CD4-positive, alpha-beta T cell treated with Interleukin-15 for 1 hour (primary cell): ENCODE data around the gene MGST3.
"Not testable (repeated sequence)": the region's sequence is repeated elsewhere in the genome, so short reads cannot be mapped to it uniquely, and the experiment has no call there.

Source experiments
- DNase-seq: peaks from one replicate; pipeline ENCODE4 v3.0.0-alpha.2; 2020

The MGST3 gene

GRCh38 chr1:165659581-165659895 lies 28.5 kb downstream of the MGST3 start:
- DNase-seq = no peak

- DNase-seq = no peak
Measured at GRCh38 chr1:165661703-165662102, 30.7 kb downstream of the MGST3 start.

DNA sequence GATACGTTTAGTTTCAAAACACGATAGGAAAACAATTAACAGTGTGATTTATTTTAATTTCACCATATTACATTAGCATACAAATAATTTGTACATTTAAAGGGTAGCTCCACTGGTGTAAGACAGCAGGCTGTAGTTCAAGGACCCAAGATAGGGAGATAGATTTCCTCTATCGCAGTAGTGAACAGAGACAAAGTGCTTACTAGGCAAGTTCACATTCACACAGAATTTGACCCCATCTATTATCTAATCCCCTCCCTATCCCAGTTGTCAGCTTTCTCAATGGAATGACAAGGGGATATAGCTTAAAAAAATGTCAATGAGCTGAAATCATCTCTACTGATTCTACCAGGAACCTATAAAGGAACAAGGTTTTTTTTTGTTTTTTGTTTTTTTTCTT lies 31.2 kb downstream of the MGST3 start:
- DNase-seq = no peak

DNA sequence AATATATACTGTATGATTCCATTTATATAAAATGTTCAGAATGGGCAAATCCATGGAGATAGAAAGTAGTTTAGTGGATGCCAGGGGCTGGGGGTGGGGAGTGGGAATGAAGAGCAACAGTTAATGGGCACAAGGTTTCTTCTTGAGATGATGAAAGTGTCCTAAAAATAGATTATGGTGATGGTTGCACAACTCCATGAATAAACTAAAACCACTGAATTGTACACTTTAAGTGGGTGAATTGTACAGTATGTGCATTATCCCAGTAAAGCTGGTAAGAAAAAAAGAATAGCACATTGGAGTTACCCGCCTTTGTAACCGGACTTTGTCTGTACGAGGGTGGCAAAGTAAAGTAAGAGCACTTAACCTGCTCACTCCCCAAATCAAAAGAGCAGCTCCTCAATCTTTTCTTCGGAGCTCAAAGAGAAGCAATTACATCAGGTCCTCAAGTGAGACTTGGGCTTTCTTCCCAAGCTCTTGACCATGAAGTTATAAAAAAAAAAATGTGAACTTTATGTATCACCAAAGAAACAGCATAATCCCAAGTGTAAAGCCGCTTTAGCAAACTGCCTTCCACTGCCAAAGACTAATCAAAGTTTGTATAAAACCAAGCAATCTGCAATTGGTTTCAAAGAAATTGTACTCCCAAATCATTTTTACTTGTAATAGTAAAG lies 35.3 kb downstream of the MGST3 start:
- DNase-seq = no peak

DNA sequence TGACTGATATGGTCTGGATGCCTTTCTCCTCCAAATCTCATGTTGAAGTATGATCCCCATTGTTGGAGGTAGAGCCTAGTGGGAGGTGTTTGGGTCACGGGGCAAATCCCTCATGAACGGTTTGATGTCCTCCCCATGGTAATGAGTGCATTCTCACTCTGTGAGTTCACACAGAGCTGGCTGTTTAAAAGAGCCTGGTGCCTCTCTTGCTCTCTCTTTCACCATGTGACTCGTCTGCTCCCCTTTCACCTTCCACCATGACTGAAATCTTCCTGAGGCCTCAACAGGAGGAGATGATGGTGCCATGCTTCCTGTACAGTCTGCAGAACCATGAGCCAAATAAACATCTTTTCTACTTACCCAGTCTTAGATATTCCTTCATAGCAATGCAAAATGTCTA lies 37.1 kb downstream of the MGST3 start:
- DNase-seq = no peak

GRCh38 chr1:165671526-165671925 lies 40.5 kb downstream of the MGST3 start:
- DNase-seq = no peak

DNA sequence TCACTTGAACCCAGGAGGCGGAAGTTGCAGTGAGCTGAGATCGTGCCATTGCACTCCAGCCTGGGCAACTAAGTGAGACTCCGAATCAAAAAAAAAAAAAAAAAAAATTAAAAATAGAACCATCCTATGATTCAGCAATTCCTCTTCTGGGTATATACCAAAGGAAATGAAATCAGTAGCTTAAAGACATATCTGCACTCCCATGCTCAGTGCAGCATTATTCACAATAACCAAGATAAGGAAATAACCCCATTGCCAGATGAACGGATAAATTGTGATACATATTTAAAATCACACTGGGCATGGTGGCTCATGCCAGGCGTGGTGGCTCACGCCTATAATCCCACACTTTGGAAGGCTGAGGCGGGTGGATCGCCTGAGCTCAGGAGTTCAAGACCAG lies 43.6 kb downstream of the MGST3 start:
- DNase-seq = no peak

- DNase-seq = no peak
Measured at GRCh38 chr1:165675794-165676193, 44.8 kb downstream of the MGST3 start.

DNA sequence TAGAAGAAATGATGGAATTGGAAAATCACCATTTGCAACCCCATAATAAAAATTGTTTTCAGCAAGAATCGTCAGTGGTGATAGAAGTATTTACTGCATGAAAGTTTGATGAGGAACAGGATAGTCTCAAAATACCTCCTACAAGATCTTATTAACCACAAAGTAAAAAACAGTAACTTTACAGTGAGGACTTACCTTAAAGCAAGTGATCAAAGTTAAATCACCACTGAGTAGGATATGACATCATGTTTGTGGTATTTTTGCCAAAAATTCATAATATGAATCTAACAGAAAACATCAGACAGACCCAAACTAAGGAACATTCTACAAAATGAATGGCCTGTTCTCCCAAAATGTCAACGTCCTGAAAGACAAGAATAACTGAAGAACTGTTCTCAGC lies 47.5 kb downstream of the MGST3 start:
- DNase-seq = no peak

- no peak for DNase-seq
Measured at GRCh38 chr1:165679282-165680036, 48.4 kb downstream of the MGST3 start.

DNA sequence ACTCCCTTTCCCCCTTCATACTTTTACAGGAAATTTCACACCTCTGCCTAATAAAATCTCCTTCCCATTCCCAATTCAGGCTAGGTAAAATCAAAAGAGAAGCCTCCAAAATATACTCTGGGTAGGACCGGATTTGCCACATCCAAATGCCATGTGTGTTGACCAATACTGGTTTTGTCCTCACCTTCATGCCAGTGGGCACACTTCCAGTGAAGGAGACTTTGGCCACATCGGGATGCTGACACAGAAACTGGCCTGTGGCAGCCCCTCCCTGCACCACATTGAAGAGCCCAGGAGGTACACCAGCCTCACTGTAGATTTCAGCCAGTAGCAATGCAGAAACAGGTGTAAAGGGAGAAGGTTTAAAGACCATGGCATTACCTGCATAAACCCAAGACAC lies 49.3 kb downstream of the MGST3 start:
- no peak for DNase-seq

GRCh38 chr1:165680773-165681172 lies 49.7 kb downstream of the MGST3 start:
- DNase-seq = not testable (repeated sequence)

- no peak for DNase-seq
Measured at GRCh38 chr1:165683848-165684485, 52.9 kb downstream of the MGST3 start.

GRCh38 chr1:165686121-165686970 lies 55.3 kb downstream of the MGST3 start:
- DNase-seq = peak; percentile 19

DNA sequence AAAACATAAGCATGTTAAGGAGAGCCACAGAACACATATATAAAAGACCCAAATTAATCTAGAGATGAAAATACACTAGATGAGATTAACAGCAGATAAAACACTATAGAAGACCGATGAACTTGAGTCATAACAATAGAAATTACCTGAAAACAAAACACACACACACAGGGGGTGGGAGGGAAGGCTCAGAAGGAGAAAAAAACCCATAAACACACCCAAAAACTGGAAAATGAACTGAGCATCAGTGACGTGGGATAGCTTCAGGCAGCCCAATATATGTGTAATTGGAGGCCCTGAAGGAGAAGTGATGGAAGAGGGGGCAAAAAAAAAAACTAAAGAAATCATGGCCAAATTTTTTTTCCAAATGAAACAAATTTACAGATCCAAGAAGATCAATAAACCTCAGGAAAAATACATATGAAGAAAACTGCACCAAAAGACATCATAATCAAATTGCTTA lies 56.0 kb downstream of the MGST3 start:
- no peak for DNase-seq

DNA sequence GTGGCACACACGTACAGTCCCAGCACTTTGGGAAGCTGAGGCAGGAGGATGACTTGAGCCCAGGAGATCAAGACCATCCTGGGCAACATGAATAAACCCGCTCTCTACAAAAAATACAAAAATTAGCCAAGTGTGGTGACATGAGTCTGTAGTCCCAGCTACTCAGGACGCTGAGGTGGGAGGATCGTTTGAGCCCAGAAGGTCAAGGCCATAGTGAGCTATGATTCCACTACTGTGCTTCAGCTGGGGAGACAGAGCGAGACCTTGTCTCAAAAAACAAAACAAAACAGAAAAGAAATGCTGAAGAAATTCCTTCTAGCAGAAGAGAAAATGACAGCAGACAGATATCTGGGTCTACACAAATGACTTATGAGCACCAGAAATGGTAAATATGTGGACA lies 57.0 kb downstream of the MGST3 start:
- DNase-seq = no peak

DNA sequence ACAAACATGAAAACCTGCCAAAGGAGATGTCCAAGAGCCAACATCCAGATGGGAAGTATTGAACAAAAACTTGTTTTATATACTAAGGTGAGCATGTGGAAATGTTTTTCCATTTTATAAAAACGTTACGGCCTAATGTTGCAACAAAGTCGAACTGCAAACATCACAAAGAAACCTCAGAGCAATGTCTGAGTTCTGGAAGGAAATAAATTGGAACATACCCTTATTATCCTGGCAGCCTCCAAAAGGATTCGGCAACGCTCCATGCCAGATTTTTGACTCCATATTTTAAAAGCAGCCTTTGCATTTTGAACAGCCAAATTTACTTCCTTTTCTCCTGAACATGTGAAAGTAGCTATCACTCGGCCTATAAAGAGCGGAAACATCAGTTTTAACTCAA lies 64.0 kb downstream of the MGST3 start:
- DNase-seq = no peak

GRCh38 chr1:165696625-165697100 lies 65.6 kb downstream of the MGST3 start:
- no peak for DNase-seq

GRCh38 chr1:165697491-165697880 lies 66.5 kb downstream of the MGST3 start:
- DNase-seq = no peak

DNA sequence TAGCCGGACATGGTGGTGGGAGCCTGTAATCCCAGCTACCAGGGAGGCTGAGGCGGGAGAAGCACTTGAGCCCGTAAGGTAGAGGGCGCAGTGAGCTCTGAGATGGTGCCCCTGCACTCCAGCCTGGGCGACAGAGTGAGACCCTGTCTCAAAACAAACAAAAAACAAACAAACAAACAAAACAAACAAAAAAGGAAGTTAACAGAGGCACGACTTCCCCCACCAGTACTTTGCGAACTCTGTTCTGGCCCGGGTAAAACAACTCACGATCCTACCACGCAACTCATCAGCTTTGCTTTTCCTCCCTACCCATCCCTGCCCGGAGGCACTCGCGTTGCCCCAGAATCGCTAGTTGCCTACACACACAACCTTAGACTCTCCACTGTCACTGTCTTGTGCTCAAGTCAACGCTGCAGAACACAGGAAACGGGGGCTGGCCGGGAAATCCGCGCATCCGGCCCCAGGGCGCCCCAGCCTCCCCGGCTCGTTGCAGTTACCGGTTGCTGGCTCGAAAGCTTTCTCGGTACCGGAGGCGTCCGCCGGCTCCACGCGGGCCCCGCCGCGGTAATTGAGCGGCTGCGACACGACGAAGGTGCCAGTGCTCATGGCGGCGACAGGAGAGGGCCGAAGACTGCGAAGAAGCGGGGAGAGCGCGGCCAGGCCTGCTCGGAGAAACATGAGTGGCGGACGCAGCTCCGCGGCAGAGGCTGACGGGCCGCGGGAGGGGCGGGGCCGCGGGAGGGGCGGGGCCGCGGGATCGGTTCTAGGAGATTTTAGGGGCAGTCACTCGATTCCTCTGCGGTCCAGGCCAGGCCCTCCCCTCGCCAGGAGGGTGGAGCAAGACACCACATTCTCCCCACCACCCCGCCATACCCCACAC lies 67.1 kb downstream of the MGST3 start, which contains the start of gene ALDH9A1:
Gene ALDH9A1, minus strand, starts transcription at position 682 of the 880 bp plus-strand sequence. Its CDS starts 4 bp downstream, at position 678.
- peak; percentile 85 for DNase-seq

GRCh38 chr1:165698761-165699052 lies 67.7 kb downstream of the MGST3 start:
- no peak for DNase-seq

GRCh38 chr1:165699577-165699976 lies 68.5 kb downstream of the MGST3 start:
- DNase-seq = no peak
